IPS-15b (cell line): Measurements from ENCODE around the gene SET.

Experiments
- H3K27me3 ChIP-seq: one replicate; pipeline ENCODE4 v1.6.1; 2013; ENCODE audit warnings: low read length; ENCODE audit not compliant: control insufficient read depth, insufficient read depth
- H3K36me3 ChIP-seq: one replicate; pipeline ENCODE4 v1.6.1; 2013; ENCODE audit warnings: low read length; ENCODE audit not compliant: control insufficient read depth, insufficient read depth
- H3K4me1 ChIP-seq: one replicate; pipeline ENCODE4 v1.6.1; 2013; ENCODE audit warnings: mild to moderate bottlenecking, low read length; ENCODE audit not compliant: control insufficient read depth, insufficient read depth
- H3K4me3 ChIP-seq: one replicate; pipeline ENCODE4 v1.5.1; 2013; ENCODE audit warnings: low read depth, low read length
- H3K9ac ChIP-seq: one replicate; pipeline ENCODE4 v1.6.1; 2013; ENCODE audit warnings: low read depth, mild to moderate bottlenecking, low read length
- H3K9me3 ChIP-seq: one replicate; pipeline ENCODE4 v1.6.1; 2013; ENCODE audit warnings: mild to moderate bottlenecking, low read length; ENCODE audit not compliant: control insufficient read depth, insufficient read depth

The SET gene

GRCh38 chr9:128705051-128705965 lies 16.3 kb downstream of the SET start:
- no peaks in the 10 kb centered on the region for H3K4me1 ChIP-seq
- H3K9ac ChIP-seq: no peak overlapping the region
- no peaks in the 10 kb centered on the region for H3K9me3 ChIP-seq
- no peak overlapping the region for H3K4me3 ChIP-seq
- H3K36me3 ChIP-seq: peaks cover 9% of the 10 kb centered on the region
- no peaks in the 10 kb centered on the region for H3K27me3 ChIP-seq

GRCh38 chr9:128706045-128706444 lies 17.0 kb downstream of the SET start:
- Histone ChIP-seq H3K27me3 (no peaks in the 10 kb centered on the region), H3K4me1 (no peaks in the 10 kb centered on the region), H3K9ac (no peak overlapping the region), H3K4me3 (no peak overlapping the region), H3K36me3 (peaks cover 9% of the 10 kb centered on the region), H3K9me3 (no peaks in the 10 kb centered on the region)

GRCh38 chr9:128706671-128707381 lies 17.8 kb downstream of the SET start:
- H3K36me3 ChIP-seq: peaks cover 9% of the 10 kb centered on the region
- H3K9me3 ChIP-seq: no peaks in the 10 kb centered on the region
- H3K4me1 ChIP-seq: no peaks in the 10 kb centered on the region
- no peak overlapping the region for H3K4me3 ChIP-seq
- no peaks in the 10 kb centered on the region for H3K27me3 ChIP-seq
- H3K9ac ChIP-seq: no peak overlapping the region

GRCh38 chr9:128707446-128707845 lies 18.4 kb downstream of the SET start:
- Histone ChIP-seq H3K27me3 (no peaks in the 10 kb centered on the region), H3K4me1 (no peaks in the 10 kb centered on the region), H3K36me3 (peaks cover 9% of the 10 kb centered on the region), H3K9ac (no peak overlapping the region), H3K4me3 (no peak overlapping the region), H3K9me3 (no peaks in the 10 kb centered on the region)

- no peaks in the 10 kb centered on the region for H3K9me3 ChIP-seq
- H3K4me1 ChIP-seq: no peaks in the 10 kb centered on the region
- no peaks in the 10 kb centered on the region for H3K27me3 ChIP-seq
- peaks cover 10% of the 10 kb centered on the region for H3K36me3 ChIP-seq
- no peak overlapping the region for H3K9ac ChIP-seq
- H3K4me3 ChIP-seq: no peak overlapping the region
Observed at GRCh38 chr9:128712451-128713410, 23.7 kb downstream of the SET start.

- Histone ChIP-seq H3K36me3 (peaks cover 10% of the 10 kb centered on the region), H3K27me3 (no peaks in the 10 kb centered on the region), H3K4me1 (no peaks in the 10 kb centered on the region), H3K9me3 (no peaks in the 10 kb centered on the region), H3K4me3 (no peak overlapping the region), H3K9ac (no peak overlapping the region)
Observed at GRCh38 chr9:128713411-128713780, 24.4 kb downstream of the SET start.

GRCh38 chr9:128713941-128714573 lies 25.0 kb downstream of the SET start:
- Histone ChIP-seq H3K9me3 (no peaks in the 10 kb centered on the region), H3K36me3 (peaks cover 10% of the 10 kb centered on the region), H3K4me3 (no peak overlapping the region)

GRCh38 chr9:128714586-128715435 lies 25.8 kb downstream of the SET start:
- Histone ChIP-seq H3K4me3 (no peak overlapping the region), H3K9ac (no peak overlapping the region), H3K36me3 (peaks cover 16% of the 10 kb centered on the region), H3K9me3 (no peaks in the 10 kb centered on the region), H3K4me1 (no peaks in the 10 kb centered on the region), H3K27me3 (no peaks in the 10 kb centered on the region)

More at GRCh38 chr9:128713941-128714573, 25.0 kb downstream of the SET start:
- H3K27me3 ChIP-seq: no peaks in the 10 kb centered on the region
- H3K9ac ChIP-seq: no peak overlapping the region
- H3K4me1 ChIP-seq: no peaks in the 10 kb centered on the region

- Histone ChIP-seq H3K4me1 (no peaks in the 10 kb centered on the region), H3K36me3 (peaks cover 22% of the 10 kb centered on the region), H3K27me3 (no peaks in the 10 kb centered on the region), H3K9me3 (no peaks in the 10 kb centered on the region), H3K4me3 (no peak overlapping the region), H3K9ac (no peak overlapping the region)
Observed at GRCh38 chr9:128715436-128715750, 26.4 kb downstream of the SET start.

GRCh38 chr9:128716581-128717254 lies 27.7 kb downstream of the SET start:
- H3K4me3 ChIP-seq: no peak overlapping the region
- H3K36me3 ChIP-seq: peaks cover 34% of the 10 kb centered on the region
- H3K4me1 ChIP-seq: no peaks in the 10 kb centered on the region
- H3K9me3 ChIP-seq: no peaks in the 10 kb centered on the region
- no peak overlapping the region for H3K9ac ChIP-seq
- no peaks in the 10 kb centered on the region for H3K27me3 ChIP-seq
